ENCODE data around the gene FAM89B. TPM values are rescaled to one million over a fixed set of nuclear protein-coding genes. Genes with fewer than 3 reads are reported as not detected.

Gene FAM89B
- total and polyA plus RNA-seq, 2 of the 8 experiments (the other 6 are each of a cell fraction or from before 2014, with no cell fraction given) = 15.8 to 32.4 TPM

DNA sequence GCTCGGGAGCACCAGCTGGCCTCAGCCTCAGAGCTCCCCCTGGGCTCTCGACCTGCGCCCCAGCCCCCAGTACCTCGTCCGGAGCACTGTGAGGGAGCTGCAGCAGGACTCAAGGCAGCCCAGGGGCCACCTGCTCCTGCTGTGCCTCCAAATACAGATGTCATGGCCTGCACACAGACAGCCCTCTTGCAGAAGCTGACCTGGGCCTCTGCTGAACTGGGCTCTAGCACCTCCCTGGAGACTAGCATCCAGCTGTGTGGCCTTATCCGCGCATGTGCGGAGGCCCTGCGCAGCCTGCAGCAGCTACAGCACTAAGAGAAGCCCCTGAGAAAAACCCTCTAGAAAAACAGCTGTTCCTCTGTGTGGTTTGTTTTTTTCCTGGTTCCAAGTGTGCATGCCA lies 918 bp upstream of the FAM89B start:
- H3K18ac ChIP-seq (ENCODE audit: extremely low read depth, low read length) = no peak overlapping the region
- TF ChIP-seq KDM1A (IDR thresholded peaks at IDR 0.05; ENCODE audit: borderline replicate concordance, low read length) (no peak), BCL11A (IDR thresholded peaks at IDR 0.05; ENCODE audit: low read depth in 2 of 2, low read length in 2 of 2) (no peak), HDAC2 (IDR thresholded peaks at IDR 0.05; ENCODE audit: borderline replicate concordance in 1 of 2, low read depth in 2 of 2, low read length in 2 of 2) (no peak), BRCA1 (IDR thresholded peaks at IDR 0.05; ENCODE audit: low read depth, low read length) (no peak), ASH2L (IDR thresholded peaks at IDR 0.05; ENCODE audit: low read length) (no peak), CBX5 (IDR thresholded peaks at IDR 0.05; ENCODE audit: low read depth, low read length) (no peak), SAP30 (IDR thresholded peaks at IDR 0.05; ENCODE audit: insufficient read depth, insufficient replicate concordance, low read length) (no peak), RXRA (IDR thresholded peaks at IDR 0.05; ENCODE audit: insufficient read depth, low read depth, low read length) (no peak)
- TF ChIP-seq, protein P1, sequence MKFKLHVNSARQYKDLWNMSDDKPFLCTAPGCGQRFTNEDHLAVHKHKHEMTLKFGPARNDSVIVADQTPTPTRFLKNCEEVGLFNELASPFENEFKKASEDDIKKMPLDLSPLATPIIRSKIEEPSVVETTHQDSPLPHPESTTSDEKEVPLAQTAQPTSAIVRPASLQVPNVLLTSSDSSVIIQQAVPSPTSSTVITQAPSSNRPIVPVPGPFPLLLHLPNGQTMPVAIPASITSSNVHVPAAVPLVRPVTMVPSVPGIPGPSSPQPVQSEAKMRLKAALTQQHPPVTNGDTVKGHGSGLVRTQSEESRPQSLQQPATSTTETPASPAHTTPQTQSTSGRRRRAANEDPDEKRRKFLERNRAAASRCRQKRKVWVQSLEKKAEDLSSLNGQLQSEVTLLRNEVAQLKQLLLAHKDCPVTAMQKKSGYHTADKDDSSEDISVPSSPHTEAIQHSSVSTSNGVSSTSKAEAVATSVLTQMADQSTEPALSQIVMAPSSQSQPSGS (IDR thresholded peaks at IDR 0.05; ENCODE audit: low read length) = no peak
- no peak overlapping the region for H4K91ac ChIP-seq (replicated peaks; ENCODE audit: insufficient read length, low read length)
- peaks cover 14% of the 10 kb centered on the region; the same call in 1 of the 2 replicates for H3K23me2 ChIP-seq (ENCODE audit: low read depth, low read length)
- no peak overlapping the region for H3K14ac ChIP-seq (ENCODE audit: insufficient read length)
- H2BK20ac ChIP-seq (ENCODE audit: low read length) = no peak overlapping the region
- no peaks in the 10 kb centered on the region for H3K36me3 ChIP-seq (ENCODE audit: control insufficient read depth in 2 of 4, insufficient read depth in 4 of 4, low read length in 3 of 4)
- no peak overlapping the region for H2BK12ac ChIP-seq (ENCODE audit: low read depth, low read length)
- H3K23ac ChIP-seq (ENCODE audit: insufficient read length) = no peak overlapping the region
- DNase-seq (ENCODE audit: low read depth in 1 of 2, low spot score in 2 of 2) (no peak), FAIRE-seq (no peak)
- ChIA-PET POLR2A (ENCODE audit: partially characterized antibody) (interaction anchor here (1.0 to 3.4 kb wide), 14 partner anchors 9 to 73 kb away, joined by 3 to 25 read pairs (median 6); partner anchors contain the start of genes LTBP3 and MALAT1), CTCF (ENCODE audit: partially characterized antibody) (interaction anchor here (0.6 to 16.3 kb wide), 17 partner anchors 11 to 182 kb away, joined by 3 to 284 read pairs (median 4); partner anchors contain the start of genes KCNK7, LTBP3, SCYL1 and SIPA1)
- no peak overlapping the region for H2BK5ac ChIP-seq (ENCODE audit: low read depth, low read length)
- no peak overlapping the region for H2BK120ac ChIP-seq (replicated peaks; ENCODE audit: low read depth, low read length)
- no peak overlapping the region for H3K9ac ChIP-seq (replicated peaks in 1 of 4; ENCODE audit: extremely low read depth in 1 of 4, low read depth in 3 of 4, low read length in 3 of 4)
- no peak overlapping the region for H3K27ac ChIP-seq (ENCODE audit: low read depth, low read length)
- peak overlapping the region; percentile 72 to 90; a peak in 3 of 4 replicates for H3K4me2 ChIP-seq (ENCODE audit: insufficient read depth in 1 of 2, low read depth in 2 of 2, low read length in 2 of 2)
- 89% methylated on average over 9 of the region's 9 CpGs; no CpG with 5 or more reads in 1 of the 2 experiments for WGBS, 2 experiments (ENCODE audit: extremely low coverage in 1 of 2, insufficient coverage in 1 of 2, insufficient read length in 1 of 2, insufficient replicate concordance in 2 of 2, low coverage in 1 of 2, low lambda C conversion rate in 2 of 2, missing lambda C conversion rate in 1 of 2)
- peaks cover 15 to 23% of the 10 kb centered on the region in 2 experiments for H4K20me1 ChIP-seq (replicated peaks in 1 of 2; ENCODE audit: control insufficient read depth in 1 of 2, insufficient read depth in 2 of 2, low read length in 2 of 2)
- no peak overlapping the region for H2AFZ ChIP-seq (ENCODE audit: low read length)
- no peak overlapping the region for H3K56ac ChIP-seq (replicated peaks; ENCODE audit: insufficient read length, low read depth, low read length)
- H3K4ac ChIP-seq (replicated peaks; ENCODE audit: insufficient read length, low read depth, low read length) = no peak overlapping the region
- no peaks in the 10 kb centered on the region for H3K9me3 ChIP-seq (ENCODE audit: insufficient read depth in 2 of 2, low read depth in 1 of 2, low read length in 1 of 2)
- H2BK15ac ChIP-seq (ENCODE audit: low read length) = no peak overlapping the region
- peaks cover 13 to 34% (median 21%) of the 10 kb centered on the region in 4 experiments for H3K4me1 ChIP-seq (replicated peaks in 1 of 4; ENCODE audit: control insufficient read depth in 3 of 4, insufficient read depth in 4 of 4, low read length in 3 of 4)
- peaks cover 6 to 22% (median 16%) of the 10 kb centered on the region in 4 experiments for H3K27me3 ChIP-seq (replicated peaks in 1 of 4; ENCODE audit: control insufficient read depth in 3 of 4, extremely low read depth in 1 of 4, insufficient read depth in 3 of 4, low read length in 3 of 4)
- H2AK5ac ChIP-seq (ENCODE audit: low read depth, low read length) = no peak overlapping the region
- H3K79me1 ChIP-seq (ENCODE audit: low read depth, low read length) = peaks cover 2% of the 10 kb centered on the region; the same call in 1 of the 2 replicates
- H4K5ac ChIP-seq (ENCODE audit: insufficient read length, low read depth, low read length) = no peak overlapping the region
- H4K8ac ChIP-seq (ENCODE audit: extremely low read depth, insufficient read depth, low read length) = no peak overlapping the region
- H3K79me2 ChIP-seq (ENCODE audit: control insufficient read depth in 1 of 2, insufficient read depth in 2 of 2, low read length in 2 of 2) = peaks cover 0 to 11% of the 10 kb centered on the region in 2 experiments; a peak in 1 of 4 replicates
- peak overlapping the region in 2 of 4 experiments; percentile 14 to 91; a peak in 4 of 8 replicates for H3K4me3 ChIP-seq (ENCODE audit: extremely low read depth in 1 of 4, insufficient read depth in 2 of 4, low read depth in 3 of 4, low read length in 4 of 4)

All from H1 (cell line).